Lower leg skin (tissue), 4 donors: ENCODE measurements around the gene CD276. TPM values are rescaled to one million over a fixed set of nuclear protein-coding genes. Genes with fewer than 3 reads are reported as not detected.
"Not testable (repeated sequence)": the region's sequence is repeated elsewhere in the genome, so short reads cannot be mapped to it uniquely, and the experiment has no call there.

ENCODE experiments used
- DNase-seq, 2 donors: peaks; one replicate each; pipeline ENCODE4 v3.0.0-alpha.2; 2019; ENCODE audit warnings: low spot score in 2 of 2
- H3K4me3 ChIP-seq: fragments of 200-600 bp; sonication (generic); 2 replicates; pipeline ENCODE4 v1.5.1; 2017; ENCODE audit warnings: mild to moderate bottlenecking, low read depth; ENCODE audit not compliant: poor library complexity, severe bottlenecking
- CTCF ChIP-seq, 3 donors: fragments of 450-650 bp; IDR thresholded peaks; one replicate each; pipeline ENCODE4 v1.5.1; 2016; ENCODE audit warnings: antibody characterized with exemption in 3 of 3, mild to moderate bottlenecking in 3 of 3, moderate library complexity in 2 of 3
- POLR2A ChIP-seq, 2 donors: fragments of 450-650 bp; IDR thresholded peaks; one replicate each; pipeline ENCODE4 v1.6.1; 2016 to 2017; ENCODE audit warnings: antibody characterized with exemption in 2 of 2, mild to moderate bottlenecking in 1 of 2, moderate library complexity in 1 of 2
- WGBS, 2 donors: methylation state at CpG; one replicate each; pipeline ENCODE4 v1.1.5; 2018; 5-methylcytosine and 5-hydroxymethylcytosine counted together
- intact Hi-C: fragments of 100-400 bp; cut with DNase I; formaldehyde crosslinking; loops from one replicate; pipeline ENCODE4 v1.15.0; 2023; ENCODE audit warnings: low total_unique reads
- total RNA-seq, 4 donors: library from RNA; depleted of rRNA; stranded (reverse); fragments of >200 nt; gene quantifications; one replicate each; pipeline ENCODE4 v1.1.0, GENCODE V29; 2016

Gene CD276
- total RNA-seq, 4 donors from 2014 or later: 33.4 to 49.9 (median 45.4) TPM

GRCh38 chr15:73695773-73696640 is 11.8 kb downstream of the CD276 start:
- 43 to 44% methylated on average over 16 of the region's 16 CpGs for WGBS, 2 donors
- TF ChIP-seq CTCF (IDR thresholded peaks at IDR 0.05): no peak
- TF ChIP-seq POLR2A (IDR thresholded peaks at IDR 0.05): no peak
- no peak overlapping the region for H3K4me3 ChIP-seq
- DNase-seq: no peak
- intact Hi-C loops: loop anchor here (5.0 kb wide), 1 partner anchor 134 kb away; no protein-coding TSS in a partner anchor

GRCh38 chr15:73696641-73697001 is 12.4 kb downstream of the CD276 start:
- TF ChIP-seq CTCF (IDR thresholded peaks at IDR 0.05): no peak
- no peak for TF ChIP-seq POLR2A (IDR thresholded peaks at IDR 0.05)
- no peak for DNase-seq
- intact Hi-C loops: loop anchor here (5.0 kb wide), 1 partner anchor 134 kb away; no protein-coding TSS in a partner anchor
- H3K4me3 ChIP-seq: no peak overlapping the region
- 38 to 62% methylated on average over 1 of the region's 1 CpG for WGBS, 2 donors

- no peak overlapping the region for H3K4me3 ChIP-seq
- WGBS, 2 donors: 2% methylated on average over 9 of the region's 9 CpGs
- intact Hi-C loops: loop anchor here (5.0 kb wide), 1 partner anchor 135 kb away; no protein-coding TSS in a partner anchor
- DNase-seq: peak; percentile 81 to 95
- TF ChIP-seq POLR2A (IDR thresholded peaks at IDR 0.05): no peak
These were observed 12.9 kb downstream of the CD276 start for GRCh38 chr15:73697033-73697467.

GRCh38 chr15:73699249-73700040 is 15.3 kb downstream of the CD276 start:
- DNase-seq: no peak
- no peak overlapping the region for H3K4me3 ChIP-seq
- TF ChIP-seq CTCF (IDR thresholded peaks at IDR 0.05) (no peak), POLR2A (IDR thresholded peaks at IDR 0.05) (no peak)
- WGBS, 2 donors: 72 to 81% methylated on average over 7 to 14 of the region's 14 CpGs
- intact Hi-C loops: loop anchor here (2.0 to 5.0 kb wide), 2 partner anchors 67 to 137 kb away; partner anchors contain the start of gene NPTN

- TF ChIP-seq CTCF (IDR thresholded peaks at IDR 0.05): peak in 1 of 3 donors; percentile 69
- TF ChIP-seq POLR2A (IDR thresholded peaks at IDR 0.05): no peak
- WGBS, 2 donors: 32 to 37% methylated on average over 13 of the region's 13 CpGs
- intact Hi-C loops: loop anchor here (2.0 kb wide), 1 partner anchor 67 kb away; the partner anchor contains the start of gene NPTN
- H3K4me3 ChIP-seq: no peak overlapping the region
- peak; percentile 76 to 94 for DNase-seq
These were observed 16.1 kb downstream of the CD276 start for GRCh38 chr15:73700041-73700842.

GRCh38 chr15:73702311-73703239 is 18.4 kb downstream of the CD276 start:
- intact Hi-C loops, DNase-seq, H3K4me3 ChIP-seq: not testable (repeated sequence)
- 80 to 82% methylated on average over 21 to 29 of the region's 33 CpGs for WGBS, 2 donors

GRCh38 chr15:73703601-73704000 is 19.4 kb downstream of the CD276 start:
- H3K4me3 ChIP-seq, DNase-seq, intact Hi-C loops: not testable (repeated sequence)
- 75 to 82% methylated on average over 23 of the region's 23 CpGs for WGBS, 2 donors

GRCh38 chr15:73704142-73704868 is 20.1 kb downstream of the CD276 start:
- WGBS, 2 donors: 71 to 82% methylated on average over 19 to 20 of the region's 23 CpGs
- DNase-seq, intact Hi-C loops, H3K4me3 ChIP-seq: not testable (repeated sequence)
